Neutrophil (primary cell): ENCODE results near the gene XYLT1.

Experiments used
- H3K27ac ChIP-seq: fragments of 200-600 bp; sonication (generic); 2 replicates; pipeline ENCODE4 v1.5.1; 2016; ENCODE audit warnings: mild to moderate bottlenecking, moderate library complexity
- H3K27me3 ChIP-seq: fragments of 200-600 bp; sonication (generic); 2 replicates; pipeline ENCODE4 v1.6.0; 2016; ENCODE audit warnings: mild to moderate bottlenecking
- H3K36me3 ChIP-seq: fragments of 200-600 bp; sonication (generic); 2 replicates; pipeline ENCODE4 v1.5.1; 2017
- H3K4me1 ChIP-seq, 2 experiments: fragments of 200-600 bp in 1 of 2; sonication (generic) in 1 of 2; 1 replicate in 1 of 2; 2 replicates in 1 of 2; pipeline versions ENCODE4 v1.5.1 to v1.6.1; 2013 to 2016; ENCODE audit warnings: low read depth in 1 of 2, low read length in 1 of 2, mild to moderate bottlenecking in 1 of 2, moderate library complexity in 1 of 2; ENCODE audit not compliant: control insufficient read depth in 1 of 2, insufficient read depth in 1 of 2
- H3K4me3 ChIP-seq, 2 experiments: fragments of 200-600 bp in 1 of 2; sonication (generic) in 1 of 2; 1 replicate in 1 of 2; 2 replicates in 1 of 2; pipeline ENCODE4 v1.5.1; 2013 to 2016; ENCODE audit warnings: low read depth in 1 of 2, low read length in 1 of 2, mild to moderate bottlenecking in 1 of 2, moderate library complexity in 1 of 2
- H3K9me3 ChIP-seq: fragments of 200-600 bp; sonication (generic); 2 replicates; pipeline ENCODE4 v1.5.1; 2016
- CTCF ChIP-seq: fragments of 200-600 bp; sonication (generic); IDR thresholded peaks from 2 replicates; pipeline ENCODE4 v1.5.1; 2016; ENCODE audit warnings: antibody characterized with exemption

The XYLT1 gene

GRCh38 chr16:17231972-17232371, 238.8 kb downstream of the XYLT1 start:
- Histone ChIP-seq H3K27ac (no peak overlapping the region), H3K36me3 (no peaks in the 10 kb centered on the region), H3K27me3 (no peaks in the 10 kb centered on the region), H3K9me3 (no peaks in the 10 kb centered on the region), H3K4me1 (no peaks in the 10 kb centered on the region), H3K4me3 (no peak overlapping the region)
- no peak for TF ChIP-seq CTCF

- Histone ChIP-seq H3K4me3 (no peak overlapping the region), H3K27ac (no peak overlapping the region), H3K36me3 (no peaks in the 10 kb centered on the region), H3K9me3 (no peaks in the 10 kb centered on the region), H3K4me1 (no peaks in the 10 kb centered on the region), H3K27me3 (no peaks in the 10 kb centered on the region)
- TF ChIP-seq CTCF, result no peak
These were observed 239.7 kb downstream of the XYLT1 start for GRCh38 chr16:17230932-17231581.

GRCh38 chr16:17229766-17230165, 241.0 kb downstream of the XYLT1 start:
- H3K27me3 ChIP-seq, result no peaks in the 10 kb centered on the region
- no peaks in the 10 kb centered on the region for H3K36me3 ChIP-seq
- no peak overlapping the region for H3K4me3 ChIP-seq
- H3K27ac ChIP-seq, result no peak overlapping the region
- TF ChIP-seq CTCF, result no peak
- H3K9me3 ChIP-seq, result no peaks in the 10 kb centered on the region
- H3K4me1 ChIP-seq, result no peaks in the 10 kb centered on the region

GRCh38 chr16:17229131-17229530, 241.6 kb downstream of the XYLT1 start:
- Histone ChIP-seq H3K27me3 (no peaks in the 10 kb centered on the region), H3K9me3 (no peaks in the 10 kb centered on the region), H3K4me1 (no peaks in the 10 kb centered on the region), H3K36me3 (no peaks in the 10 kb centered on the region), H3K27ac (no peak overlapping the region), H3K4me3 (no peak overlapping the region)
- no peak for TF ChIP-seq CTCF

GRCh38 chr16:17228708-17229055, 242.1 kb downstream of the XYLT1 start:
- Histone ChIP-seq H3K27me3 (no peaks in the 10 kb centered on the region), H3K27ac (no peak overlapping the region), H3K4me3 (no peak overlapping the region), H3K9me3 (no peaks in the 10 kb centered on the region), H3K4me1 (peaks cover 0 to 1% of the 10 kb centered on the region in 2 experiments), H3K36me3 (no peaks in the 10 kb centered on the region)
- no peak for TF ChIP-seq CTCF
